Glomerular visceral epithelial cell (primary cell): ENCODE data around the gene RGL1.

Source experiments
- DNase-seq: peaks from one replicate; pipeline ENCODE4 v3.0.0-alpha.2; 2016; ENCODE audit errors: extremely low spot score

Gene RGL1

GRCh38 chr1:183869230-183869629, 64.3 kb downstream of the RGL1 start:
- DNase-seq = no peak

DNA sequence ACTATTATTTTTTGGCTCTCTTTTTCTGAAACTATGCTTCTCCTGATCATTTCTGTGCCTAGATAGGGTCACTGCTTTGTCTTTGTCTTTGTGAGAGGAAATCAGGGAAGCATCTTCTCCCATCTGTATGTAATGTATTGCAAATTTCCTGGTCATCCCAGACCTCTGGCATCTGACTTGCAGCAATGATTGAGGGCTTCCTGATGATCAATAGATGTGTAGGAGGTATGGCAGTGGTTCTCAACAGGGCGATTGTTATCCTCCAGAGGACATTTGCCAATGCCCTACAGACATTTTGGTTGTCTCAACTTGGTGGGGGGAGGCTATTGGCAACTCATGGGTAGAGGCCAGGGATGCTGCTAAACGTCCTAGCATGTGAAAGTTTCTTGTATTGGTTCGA, 64.7 kb downstream of the RGL1 start:
- no peak for DNase-seq

DNA sequence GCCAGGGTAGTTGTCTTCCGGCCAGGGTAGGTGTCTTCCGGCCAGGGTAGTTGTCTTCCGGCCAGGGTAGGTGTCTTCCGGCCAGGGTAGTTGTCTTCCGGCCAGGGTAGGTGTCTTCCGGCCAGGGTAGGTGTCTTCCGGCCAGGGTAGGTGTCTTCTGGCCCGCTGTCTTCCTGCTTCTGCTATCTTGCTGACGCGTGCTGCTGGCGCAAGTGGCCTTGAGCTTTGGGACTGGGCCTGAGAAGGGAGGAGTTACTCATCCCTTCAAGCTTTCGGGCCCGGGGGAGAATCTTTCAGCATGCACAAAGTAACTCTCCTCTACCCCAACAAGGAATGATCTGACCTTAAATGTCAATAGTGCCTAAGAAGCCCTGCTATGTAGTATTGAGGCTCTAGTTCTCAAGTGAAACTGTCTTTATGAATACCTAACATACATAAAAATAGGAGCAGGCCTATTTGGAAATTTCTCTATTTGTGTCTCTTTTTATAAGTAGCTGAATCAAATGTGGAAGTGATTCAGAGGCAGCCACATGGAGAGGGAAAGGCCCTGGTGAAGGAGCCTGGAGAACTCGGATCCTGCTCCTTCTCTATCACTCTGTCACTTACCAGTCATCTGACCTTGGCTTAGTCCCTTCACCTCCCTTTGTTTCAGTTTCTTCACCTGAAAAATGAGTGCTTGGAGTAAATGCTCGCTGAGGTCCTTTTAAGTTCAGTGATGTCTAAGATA, 65.6 kb downstream of the RGL1 start:
- no peak for DNase-seq

- DNase-seq = no peak
Observed at GRCh38 chr1:183871142-183871541, 66.2 kb downstream of the RGL1 start.

DNA sequence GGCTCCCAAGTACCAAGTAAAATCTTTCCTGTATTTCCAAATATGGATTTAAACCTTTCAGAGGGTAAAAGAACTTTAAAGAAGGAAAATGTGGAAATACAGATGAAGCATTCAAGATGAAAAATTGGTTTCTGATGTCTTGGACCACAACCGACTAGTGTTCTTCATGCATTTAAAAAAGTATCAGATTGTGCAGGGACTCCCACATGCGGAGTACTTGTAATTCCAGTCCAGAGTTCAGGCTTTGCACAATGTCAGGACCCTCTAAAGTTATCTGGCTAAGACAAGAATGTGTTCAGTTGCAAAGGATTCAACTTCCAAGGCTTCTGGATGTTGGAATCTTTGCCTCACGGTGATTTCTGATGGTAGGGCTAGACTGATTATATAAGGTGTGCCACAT, 66.7 kb downstream of the RGL1 start:
- DNase-seq = no peak

- no peak for DNase-seq
Observed at GRCh38 chr1:183872403-183872802, 67.5 kb downstream of the RGL1 start.

DNA sequence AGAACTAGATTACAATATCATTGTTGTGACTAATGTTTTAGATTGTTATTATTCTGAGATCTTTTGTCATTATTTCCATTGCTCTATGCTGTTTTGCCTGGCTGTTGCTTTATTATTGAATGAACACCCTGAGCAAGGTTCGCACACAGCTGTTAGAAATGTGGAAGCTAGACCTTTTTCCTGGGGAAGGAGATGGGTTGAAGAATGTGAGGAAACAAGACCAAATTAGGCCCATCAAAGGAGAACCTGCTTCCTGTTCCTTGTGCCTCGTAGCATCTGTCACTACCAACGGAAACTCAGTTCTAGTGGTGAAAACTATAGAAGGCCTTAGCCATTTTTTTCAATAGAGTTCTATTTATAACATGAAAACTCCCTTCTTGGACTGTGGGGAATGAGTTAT, 68.7 kb downstream of the RGL1 start:
- no peak for DNase-seq

DNA sequence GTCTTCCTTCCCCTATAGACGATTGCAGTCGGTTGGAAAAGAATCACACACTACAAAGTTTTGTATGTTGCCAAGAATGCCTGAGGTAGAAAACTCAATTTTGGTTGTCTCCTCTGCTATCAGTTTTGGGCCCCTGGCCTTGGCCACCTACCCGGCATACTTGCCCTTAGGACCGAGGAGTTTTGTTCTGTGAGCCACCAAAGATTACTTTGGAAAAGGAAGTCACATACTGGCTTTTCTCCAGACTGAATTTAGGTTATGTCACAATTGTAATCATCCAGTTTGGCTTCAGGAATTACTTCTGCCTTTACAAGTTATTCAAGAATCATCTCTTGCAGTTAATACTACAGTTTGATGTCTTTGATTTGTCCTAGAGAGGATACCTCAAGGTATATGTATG, 71.4 kb downstream of the RGL1 start:
- DNase-seq = no peak

GRCh38 chr1:183877053-183877720, 72.3 kb downstream of the RGL1 start:
- DNase-seq = peak; percentile 45

DNA sequence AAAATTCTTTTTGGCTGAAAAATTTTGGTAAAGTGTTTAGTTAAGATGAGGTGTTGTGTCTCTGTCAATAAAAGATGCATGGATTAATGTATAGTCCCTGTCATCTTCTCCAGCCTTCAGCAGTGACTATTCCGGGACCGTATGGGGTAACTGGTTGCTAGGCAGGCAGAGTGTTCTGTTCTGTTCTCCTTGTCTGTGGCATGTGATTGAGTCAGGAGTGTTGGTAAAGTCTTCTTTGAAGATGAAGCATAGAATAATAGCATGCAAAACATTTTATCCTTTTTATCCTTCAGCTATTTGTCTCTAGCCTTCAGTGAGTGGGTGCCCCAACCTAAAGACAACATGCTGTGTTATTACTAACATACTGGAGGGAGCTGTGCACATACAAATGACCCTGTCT, 74.6 kb downstream of the RGL1 start:
- DNase-seq = no peak

DNA sequence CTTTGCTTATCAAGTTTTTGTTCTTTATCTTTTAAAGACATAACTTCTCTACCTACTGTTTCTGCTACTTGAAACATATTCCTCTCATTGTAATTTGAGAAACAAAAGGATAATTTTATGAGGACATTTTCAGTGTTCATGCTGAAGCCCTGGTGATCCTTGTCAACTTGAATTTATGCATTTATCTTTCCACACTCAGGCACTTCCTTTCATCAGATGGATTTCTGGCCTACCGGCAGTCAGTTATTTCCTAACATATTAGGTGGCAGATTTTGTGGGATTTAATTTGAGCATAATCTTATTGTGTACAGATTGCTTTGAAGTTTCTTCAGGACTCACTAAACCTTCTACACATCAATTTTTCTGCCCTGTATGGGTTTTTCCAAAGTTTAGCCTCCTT, 75.0 kb downstream of the RGL1 start:
- no peak for DNase-seq

GRCh38 chr1:183880531-183881243, 75.8 kb downstream of the RGL1 start:
- no peak for DNase-seq

DNA sequence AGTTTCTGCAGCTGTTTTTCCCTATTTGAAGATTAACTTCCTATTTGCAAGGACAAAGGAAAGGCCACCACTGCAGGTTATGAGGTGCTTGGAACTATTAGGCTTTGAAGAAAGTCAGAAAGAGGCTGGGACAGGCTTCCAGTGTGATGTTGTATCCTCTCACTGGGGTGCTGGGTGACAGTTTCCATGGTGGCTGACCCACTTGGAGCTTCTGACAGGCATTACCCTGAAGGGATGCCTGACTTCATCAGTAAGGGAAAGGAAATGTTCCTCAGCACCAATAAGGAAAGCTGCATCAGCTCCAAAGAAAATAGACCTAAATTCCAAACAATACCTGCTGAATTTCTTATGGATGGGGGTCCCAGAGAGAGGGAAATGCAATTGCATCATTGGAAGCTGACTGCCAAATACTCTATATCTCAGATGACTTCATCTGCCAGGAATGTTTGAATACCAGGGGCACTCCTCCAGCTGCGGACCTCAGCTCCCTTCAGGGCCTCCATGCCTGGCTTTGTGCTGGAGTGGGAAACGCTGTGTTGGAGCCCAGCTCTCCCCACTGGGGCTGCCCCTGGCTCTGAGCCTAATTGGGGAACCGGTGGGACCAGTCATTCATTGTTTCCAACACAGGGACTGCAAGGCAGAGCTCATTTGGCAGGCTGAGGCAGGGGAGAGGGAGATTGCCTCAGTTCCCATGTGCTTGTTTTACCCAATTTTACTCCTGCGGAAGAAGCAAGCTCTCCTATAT, 76.6 kb downstream of the RGL1 start:
- peak; percentile 87 for DNase-seq

DNA sequence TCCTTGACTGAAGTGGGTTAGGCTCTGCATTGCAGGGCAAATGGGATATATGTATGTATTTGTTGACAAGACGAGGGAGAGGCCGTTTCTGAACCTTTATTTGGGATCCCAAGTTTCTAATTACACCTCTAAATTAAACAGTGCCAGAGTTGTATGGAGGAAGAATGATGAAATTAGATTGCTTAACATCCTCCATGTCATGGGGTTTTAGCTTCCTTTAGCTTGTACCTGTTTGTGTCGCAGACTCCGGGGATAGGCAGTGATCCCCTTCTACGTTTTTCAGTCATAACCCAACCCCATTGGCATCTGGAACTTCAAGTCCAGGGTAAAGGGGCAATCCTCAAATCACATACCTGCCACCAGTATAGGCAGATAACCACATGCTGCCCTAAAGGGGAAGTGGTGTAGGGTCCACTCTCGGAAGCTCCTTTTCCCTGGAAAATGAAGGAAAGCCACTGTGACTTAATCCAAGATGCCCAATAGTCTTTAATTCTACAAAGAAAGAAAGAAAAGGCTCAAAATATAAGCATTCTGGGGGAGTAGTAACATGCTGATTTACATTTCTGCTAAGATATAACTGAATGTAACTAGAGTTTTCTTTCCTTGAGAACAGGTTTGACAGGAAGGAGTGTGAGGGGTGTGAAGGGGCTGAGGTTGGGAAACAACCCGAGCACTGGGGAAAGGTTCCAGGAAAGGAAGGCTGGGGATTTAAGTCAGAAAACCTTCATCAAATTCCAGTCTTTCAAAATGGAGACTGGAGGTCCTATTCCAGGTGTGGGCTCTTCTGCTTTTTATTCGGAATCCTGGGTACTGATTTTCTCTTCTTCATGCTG, 77.6 kb downstream of the RGL1 start:
- no peak for DNase-seq

DNA sequence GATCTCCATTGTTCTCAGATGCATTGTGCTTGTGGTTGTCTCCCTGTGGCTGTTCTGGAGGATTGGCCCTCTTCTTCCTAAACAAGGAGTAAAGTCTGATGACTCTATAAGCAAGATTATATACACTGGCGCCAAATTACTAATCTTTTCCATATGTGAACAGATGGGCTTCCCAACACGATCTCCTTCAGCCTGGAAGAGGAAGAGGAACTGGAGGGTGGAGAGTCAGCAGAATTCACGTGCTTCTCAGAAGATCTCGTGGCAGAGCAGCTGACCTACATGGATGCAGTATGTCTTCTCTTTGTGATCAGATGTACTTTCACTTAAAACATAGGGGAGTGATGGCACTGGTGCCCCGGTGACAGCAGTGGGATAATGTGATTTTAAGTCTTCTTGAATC, 78.7 kb downstream of the RGL1 start:
- no peak for DNase-seq

- DNase-seq = no peak
Observed at GRCh38 chr1:183884526-183884925, 79.6 kb downstream of the RGL1 start.

DNA sequence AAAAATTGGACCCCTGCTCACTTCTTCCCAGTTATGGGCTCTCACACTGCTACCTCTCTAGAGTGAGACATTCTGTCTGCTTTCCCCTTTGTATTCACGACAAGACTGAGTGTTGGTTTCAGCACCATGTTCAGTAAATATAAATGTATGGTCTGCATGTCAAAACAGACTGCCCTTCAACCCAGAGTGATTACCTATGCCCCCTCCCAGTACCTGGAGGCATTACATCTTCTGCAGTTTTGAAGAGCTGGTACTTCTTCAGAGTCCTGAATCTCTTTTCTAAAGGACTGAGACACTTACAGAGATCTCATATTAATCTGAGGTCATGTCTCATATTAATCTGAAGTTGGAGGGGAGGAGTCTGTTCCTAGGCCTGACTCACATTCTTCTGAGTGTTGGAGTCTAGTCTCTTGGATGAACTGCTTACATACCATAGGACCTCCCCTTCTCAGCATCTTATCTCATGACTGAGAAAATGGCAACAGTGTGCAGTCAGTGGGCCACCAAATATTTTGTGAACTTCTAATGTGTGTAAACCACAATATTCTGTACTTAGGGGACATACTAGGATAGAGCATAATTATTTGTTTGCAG, 80.3 kb downstream of the RGL1 start:
- DNase-seq = no peak

GRCh38 chr1:183886083-183886828, 81.3 kb downstream of the RGL1 start:
- DNase-seq = no peak

- DNase-seq = no peak
Observed at GRCh38 chr1:183886853-183887252, 81.9 kb downstream of the RGL1 start.
